HS-27A (cell line): ENCODE measurements around the gene PDGFRA.
A peak's percentile ranks its signal among the peaks of the same experiment; 100 is the strongest.

Experiments used
- DNase-seq: peaks from one replicate; pipeline ENCODE4 v3.0.0-alpha.2; 2012; ENCODE audit warnings: low read depth, missing footprints

Gene PDGFRA

DNA sequence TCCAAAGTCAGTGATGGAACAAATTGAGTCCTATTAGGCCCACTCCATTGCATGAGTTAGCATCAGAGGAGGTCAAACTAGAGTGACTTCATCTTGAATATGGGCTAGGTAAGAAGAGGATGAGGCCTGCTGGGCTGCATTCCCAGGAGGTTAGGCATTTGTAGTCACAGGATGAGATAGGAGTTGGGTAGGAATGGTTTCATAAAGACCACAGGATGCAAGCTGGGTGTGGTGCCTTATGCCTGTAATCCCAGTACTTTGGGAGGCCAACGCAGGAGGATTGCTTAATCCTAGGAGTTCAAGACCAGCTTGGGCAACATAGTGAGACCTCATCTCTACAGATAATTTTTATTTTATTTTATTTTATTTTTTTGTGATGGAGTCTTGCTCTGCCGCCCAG, 26.8 kb downstream of the PDGFRA start:
- no peak for DNase-seq

DNA sequence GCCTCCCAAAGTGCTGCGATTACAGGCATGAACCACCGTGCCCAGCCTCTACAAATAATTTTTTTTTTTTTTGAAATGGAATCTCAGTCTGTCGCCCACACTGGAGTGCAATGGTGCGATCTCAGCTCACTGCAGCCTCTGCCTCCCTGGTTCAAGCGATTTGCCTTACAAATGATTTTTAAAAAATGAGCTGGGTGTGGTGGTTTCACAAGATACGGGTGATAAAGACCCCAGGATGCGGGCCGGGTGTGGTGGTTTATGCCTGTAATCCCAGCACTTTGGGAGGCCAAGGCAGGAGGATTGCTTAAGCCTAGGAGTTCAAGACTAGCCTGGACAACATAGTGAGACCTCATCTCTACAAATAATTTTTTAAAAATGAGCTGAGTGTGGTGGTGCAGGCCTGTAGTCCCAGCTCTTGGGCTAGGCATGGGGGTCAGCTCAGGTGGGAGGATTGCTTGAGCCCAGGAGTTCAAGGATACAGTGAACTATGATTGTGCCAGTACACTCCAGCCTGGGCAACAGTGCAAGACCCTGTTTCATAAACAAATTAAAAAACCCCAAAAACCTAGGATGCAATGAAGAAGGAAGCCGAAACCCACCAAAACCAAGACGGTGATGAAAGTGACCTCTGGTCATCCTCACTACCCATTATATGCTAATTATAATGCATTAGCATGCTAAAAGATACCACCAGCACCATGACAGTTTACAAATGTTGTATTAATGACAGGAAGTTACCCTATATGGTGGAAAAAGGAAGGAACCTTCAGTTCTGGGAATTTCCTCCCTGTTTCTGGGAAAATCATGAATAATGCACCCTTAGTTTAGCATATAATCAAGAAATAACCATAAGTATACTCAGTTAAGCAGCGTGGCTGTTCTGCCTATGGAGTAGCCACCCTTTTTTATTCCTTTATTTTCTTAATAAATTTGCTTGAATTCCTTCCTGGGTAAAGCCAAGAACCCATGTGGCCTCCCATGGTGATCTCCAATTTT, 27.7 kb downstream of the PDGFRA start:
- no peak for DNase-seq

- no peak for DNase-seq
These were observed 36.3 kb downstream of the PDGFRA start for GRCh38 chr4:54265366-54265765.

GRCh38 chr4:54268151-54268550, 39.1 kb downstream of the PDGFRA start:
- no peak for DNase-seq

GRCh38 chr4:54271464-54271863, 42.4 kb downstream of the PDGFRA start:
- no peak for DNase-seq

- no peak for DNase-seq
These were observed 43.0 kb downstream of the PDGFRA start for GRCh38 chr4:54272051-54272450.

DNA sequence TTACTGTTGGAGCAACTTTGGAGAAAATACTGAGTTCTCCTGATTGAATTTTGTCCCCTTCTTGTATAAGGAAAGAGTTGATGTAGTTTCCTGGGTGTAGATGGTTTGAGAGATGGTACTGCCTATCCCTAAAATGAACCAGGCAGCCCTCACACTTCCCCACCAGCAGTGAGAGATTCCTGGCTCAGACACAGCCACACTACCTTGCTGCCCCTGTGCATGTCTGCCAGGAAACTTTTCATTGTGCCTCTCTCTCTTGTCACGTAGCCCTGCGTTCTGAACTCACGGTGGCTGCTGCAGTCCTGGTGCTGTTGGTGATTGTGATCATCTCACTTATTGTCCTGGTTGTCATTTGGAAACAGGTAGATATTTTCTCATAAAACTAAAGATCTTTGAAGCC, 45.2 kb downstream of the PDGFRA start:
- no peak for DNase-seq

- no peak for DNase-seq
These were observed 45.9 kb downstream of the PDGFRA start for GRCh38 chr4:54274795-54275665.

GRCh38 chr4:54276641-54277430, 47.7 kb downstream of the PDGFRA start:
- DNase-seq = no peak

DNA sequence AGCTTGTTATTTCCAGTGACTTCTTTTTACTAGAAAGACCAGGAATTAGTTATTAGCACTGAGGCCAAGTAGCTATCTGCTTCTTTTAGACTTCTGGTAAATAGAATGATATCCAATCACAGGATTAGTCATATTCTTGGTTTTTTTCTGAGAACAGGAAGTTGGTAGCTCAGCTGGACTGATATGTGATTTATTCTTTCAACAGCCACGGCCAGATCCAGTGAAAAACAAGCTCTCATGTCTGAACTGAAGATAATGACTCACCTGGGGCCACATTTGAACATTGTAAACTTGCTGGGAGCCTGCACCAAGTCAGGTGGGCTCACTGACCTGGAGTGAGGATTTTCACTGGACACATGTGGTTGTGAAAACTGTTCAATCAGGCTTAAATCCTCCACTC, 48.6 kb downstream of the PDGFRA start:
- no peak for DNase-seq

GRCh38 chr4:54278216-54278615, 49.1 kb downstream of the PDGFRA start:
- no peak for DNase-seq

- peak; percentile 86 for DNase-seq
These were observed 52.1 kb downstream of the PDGFRA start for GRCh38 chr4:54281054-54281766.

DNA sequence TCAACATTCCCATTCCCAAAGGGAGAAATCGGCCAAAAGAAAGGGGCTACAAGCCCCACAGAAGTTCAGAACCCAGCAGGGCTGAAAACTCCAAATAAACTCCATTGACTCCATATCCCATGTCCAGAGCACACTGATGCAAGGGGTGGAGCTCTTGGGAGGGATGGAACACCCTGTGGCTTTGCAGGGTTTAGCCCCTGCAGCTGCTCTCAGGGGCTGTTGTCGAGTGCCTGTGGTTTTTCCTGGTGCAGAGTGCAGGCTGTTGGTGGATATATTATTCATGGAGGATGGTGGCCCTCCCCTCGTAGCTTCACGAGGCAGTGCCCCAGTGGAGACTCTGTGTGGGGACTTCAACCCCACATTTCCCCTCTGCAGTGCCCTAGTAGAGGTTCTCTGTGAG, 53.7 kb downstream of the PDGFRA start:
- no peak for DNase-seq

DNA sequence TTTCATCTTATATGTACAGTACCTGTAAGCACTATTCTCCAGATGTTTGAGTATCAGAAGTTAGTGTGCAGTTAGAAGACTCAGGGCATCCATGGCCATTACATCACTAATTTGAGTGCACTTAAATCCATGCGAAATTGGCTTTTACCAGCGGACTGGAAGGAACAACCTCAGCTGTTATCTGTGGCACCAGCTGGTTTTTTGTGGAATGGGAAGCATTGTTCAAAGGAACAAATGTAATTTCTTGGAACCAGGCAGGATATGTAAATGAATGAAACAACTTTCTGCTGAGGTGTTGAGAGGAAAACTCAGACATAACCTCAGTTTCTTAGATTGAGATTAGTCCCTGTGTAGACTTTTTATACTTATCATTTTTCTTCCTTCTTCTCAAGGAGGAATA, 60.2 kb downstream of the PDGFRA start:
- no peak for DNase-seq

GRCh38 chr4:54290980-54291379, 61.9 kb downstream of the PDGFRA start:
- no peak for DNase-seq

DNA sequence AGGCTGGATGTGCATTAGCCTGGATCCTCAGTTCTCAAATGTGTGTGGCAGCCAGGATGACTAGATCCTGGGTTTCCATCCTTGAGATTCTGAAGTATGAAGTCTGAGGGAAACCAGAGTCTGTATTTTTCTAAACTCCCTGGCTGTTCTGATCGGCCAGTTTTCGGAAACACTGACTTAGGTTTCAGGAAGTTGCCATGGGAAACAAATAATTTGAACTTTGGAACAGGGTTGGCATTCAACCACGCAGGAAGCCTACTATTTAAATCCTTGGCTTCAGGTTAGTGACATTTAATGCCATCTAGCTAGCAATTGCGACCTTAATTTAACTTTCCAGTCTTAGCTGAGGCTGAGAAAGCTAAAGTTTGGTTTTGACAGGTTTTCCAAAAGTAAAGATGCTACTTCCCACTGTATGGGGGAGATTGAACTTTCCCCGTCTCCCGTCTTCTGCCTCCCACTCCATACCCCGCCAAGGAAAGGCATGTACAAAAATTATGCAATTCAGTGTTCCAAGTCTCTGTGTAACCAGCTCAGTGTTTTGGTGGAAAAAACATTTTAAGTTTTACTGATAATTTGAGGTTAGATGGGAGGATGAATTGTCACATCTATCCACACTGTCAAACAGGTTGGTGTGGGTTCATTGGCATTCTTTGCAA, 67.6 kb downstream of the PDGFRA start:
- DNase-seq = no peak

DNA sequence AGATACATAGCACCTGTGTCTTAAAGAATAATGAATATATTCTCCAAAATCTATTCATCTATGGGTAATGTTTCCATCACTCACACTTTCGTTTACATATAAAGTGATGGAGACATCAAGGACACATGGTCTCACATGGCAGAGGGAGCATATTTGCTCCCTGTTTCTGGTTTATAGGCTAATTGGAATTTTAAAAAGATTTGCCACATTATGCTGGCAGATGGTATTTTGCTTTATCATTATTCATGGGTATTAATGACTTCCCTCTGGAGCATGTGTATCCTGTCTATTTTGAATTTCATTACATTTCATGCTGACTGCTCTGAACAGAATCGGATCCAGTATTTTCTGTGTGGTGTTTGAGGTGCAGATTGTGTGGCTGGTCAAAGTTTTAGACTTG, 79.0 kb downstream of the PDGFRA start:
- no peak for DNase-seq

DNA sequence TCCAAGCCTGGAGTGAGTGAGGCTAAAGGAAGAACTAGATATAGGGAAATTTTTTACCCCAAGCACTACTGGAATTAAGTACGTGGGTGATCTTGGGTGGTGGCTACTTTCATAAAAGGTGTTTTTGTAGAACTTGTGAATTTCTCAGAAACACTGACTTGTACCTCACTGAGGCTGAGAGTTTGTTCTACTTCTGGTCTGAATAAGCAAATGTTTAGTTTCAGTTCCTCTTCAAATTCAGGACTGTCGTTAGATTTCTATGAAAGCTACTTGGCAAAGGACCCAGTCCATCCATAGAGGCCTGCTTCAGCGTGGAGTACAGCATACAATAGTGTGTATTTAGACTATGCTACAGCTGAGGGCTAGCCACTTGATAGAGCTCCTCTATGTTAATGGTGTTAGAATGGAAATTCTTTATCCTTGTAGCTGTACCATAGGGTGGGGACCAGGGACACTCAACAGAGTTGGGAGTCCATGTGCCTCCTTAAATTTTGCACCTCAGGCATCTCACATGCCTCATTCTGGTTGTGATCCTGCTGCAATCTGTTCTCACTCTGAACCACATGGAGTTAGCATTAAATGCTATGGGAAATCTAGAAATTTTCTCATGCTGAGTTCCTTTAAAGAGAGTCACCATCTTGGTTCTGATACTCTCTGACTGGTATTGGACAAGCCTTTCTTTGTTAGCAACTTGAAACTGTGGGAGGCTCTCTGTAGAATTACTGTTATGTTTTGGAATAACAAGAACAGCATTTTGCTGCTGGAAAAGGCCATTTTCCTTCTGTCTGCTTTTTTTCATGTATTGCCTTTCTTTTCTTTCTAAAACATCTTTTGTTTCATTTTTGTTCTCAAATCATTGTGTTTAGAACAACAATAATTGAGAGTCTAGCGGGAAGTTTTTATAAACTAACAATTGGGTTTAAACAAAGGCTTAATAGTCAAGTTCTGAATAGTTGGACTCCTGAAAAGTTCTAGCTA, 86.8 kb downstream of the PDGFRA start:
- DNase-seq = no peak

DNA sequence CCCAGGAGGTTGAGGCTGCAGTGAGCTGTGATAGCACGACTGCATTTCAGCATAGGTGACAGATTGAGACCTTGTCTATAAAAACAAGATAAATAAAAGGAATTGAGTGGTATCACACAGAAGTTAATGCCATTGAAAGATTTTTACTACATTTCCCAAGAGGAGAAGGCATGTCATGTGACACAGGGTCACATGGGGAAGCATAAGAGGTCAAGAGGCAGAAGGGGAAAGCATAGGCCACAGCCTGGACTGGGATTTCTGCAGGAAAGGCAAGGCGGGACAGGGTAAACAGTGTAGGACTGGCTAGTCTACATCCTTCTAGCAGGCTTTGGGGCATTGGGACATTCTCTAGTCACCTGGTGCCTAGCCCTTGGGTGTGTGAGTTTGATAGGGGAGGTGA, 88.6 kb downstream of the PDGFRA start:
- no peak for DNase-seq

GRCh38 chr4:54318904-54319303, 89.8 kb downstream of the PDGFRA start:
- no peak for DNase-seq
